Liver (tissue), 2 donors: ENCODE measurements around the gene CCDC93.

ENCODE experiments used
- MAX ChIP-seq: IDR thresholded peaks from 2 replicates; pipeline ENCODE4 v1.6.1; 2016; ENCODE audit warnings: antibody characterized with exemption
- TF ChIP-seq, protein P1 (sequence below): IDR thresholded peaks from 2 replicates; pipeline ENCODE4 v1.6.1; 2016; ENCODE audit warnings: antibody characterized with exemption
- TF ChIP-seq, protein P2 (sequence below): fragments of 150-350 bp; IDR thresholded peaks from 2 replicates; pipeline ENCODE4 v1.5.1; 2017; ENCODE audit warnings: improper control_type of control experiment, low read depth, low read length; ENCODE audit not compliant: missing input control
- TF ChIP-seq, protein P3 (sequence below): IDR thresholded peaks from 2 replicates; pipeline ENCODE4 v1.6.1; 2016; ENCODE audit warnings: antibody characterized with exemption, mild to moderate bottlenecking
- donor health status: healthy.

GRCh38 chr2:118050386-118050785, 36.5 kb upstream of the CCDC93 start:
- TF ChIP-seq, protein P1, sequence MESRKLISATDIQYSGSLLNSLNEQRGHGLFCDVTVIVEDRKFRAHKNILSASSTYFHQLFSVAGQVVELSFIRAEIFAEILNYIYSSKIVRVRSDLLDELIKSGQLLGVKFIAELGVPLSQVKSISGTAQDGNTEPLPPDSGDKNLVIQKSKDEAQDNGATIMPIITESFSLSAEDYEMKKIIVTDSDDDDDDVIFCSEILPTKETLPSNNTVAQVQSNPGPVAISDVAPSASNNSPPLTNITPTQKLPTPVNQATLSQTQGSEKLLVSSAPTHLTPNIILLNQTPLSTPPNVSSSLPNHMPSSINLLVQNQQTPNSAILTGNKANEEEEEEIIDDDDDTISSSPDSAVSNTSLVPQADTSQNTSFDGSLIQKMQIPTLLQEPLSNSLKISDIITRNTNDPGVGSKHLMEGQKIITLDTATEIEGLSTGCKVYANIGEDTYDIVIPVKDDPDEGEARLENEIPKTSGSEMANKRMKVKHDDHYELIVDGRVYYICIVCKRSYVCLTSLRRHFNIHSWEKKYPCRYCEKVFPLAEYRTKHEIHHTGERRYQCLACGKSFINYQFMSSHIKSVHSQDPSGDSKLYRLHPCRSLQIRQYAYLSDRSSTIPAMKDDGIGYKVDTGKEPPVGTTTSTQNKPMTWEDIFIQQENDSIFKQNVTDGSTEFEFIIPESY = no peak
- TF ChIP-seq, protein P2, sequence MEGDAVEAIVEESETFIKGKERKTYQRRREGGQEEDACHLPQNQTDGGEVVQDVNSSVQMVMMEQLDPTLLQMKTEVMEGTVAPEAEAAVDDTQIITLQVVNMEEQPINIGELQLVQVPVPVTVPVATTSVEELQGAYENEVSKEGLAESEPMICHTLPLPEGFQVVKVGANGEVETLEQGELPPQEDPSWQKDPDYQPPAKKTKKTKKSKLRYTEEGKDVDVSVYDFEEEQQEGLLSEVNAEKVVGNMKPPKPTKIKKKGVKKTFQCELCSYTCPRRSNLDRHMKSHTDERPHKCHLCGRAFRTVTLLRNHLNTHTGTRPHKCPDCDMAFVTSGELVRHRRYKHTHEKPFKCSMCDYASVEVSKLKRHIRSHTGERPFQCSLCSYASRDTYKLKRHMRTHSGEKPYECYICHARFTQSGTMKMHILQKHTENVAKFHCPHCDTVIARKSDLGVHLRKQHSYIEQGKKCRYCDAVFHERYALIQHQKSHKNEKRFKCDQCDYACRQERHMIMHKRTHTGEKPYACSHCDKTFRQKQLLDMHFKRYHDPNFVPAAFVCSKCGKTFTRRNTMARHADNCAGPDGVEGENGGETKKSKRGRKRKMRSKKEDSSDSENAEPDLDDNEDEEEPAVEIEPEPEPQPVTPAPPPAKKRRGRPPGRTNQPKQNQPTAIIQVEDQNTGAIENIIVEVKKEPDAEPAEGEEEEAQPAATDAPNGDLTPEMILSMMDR = no peak
- no peak for TF ChIP-seq MAX
- TF ChIP-seq, protein P3, sequence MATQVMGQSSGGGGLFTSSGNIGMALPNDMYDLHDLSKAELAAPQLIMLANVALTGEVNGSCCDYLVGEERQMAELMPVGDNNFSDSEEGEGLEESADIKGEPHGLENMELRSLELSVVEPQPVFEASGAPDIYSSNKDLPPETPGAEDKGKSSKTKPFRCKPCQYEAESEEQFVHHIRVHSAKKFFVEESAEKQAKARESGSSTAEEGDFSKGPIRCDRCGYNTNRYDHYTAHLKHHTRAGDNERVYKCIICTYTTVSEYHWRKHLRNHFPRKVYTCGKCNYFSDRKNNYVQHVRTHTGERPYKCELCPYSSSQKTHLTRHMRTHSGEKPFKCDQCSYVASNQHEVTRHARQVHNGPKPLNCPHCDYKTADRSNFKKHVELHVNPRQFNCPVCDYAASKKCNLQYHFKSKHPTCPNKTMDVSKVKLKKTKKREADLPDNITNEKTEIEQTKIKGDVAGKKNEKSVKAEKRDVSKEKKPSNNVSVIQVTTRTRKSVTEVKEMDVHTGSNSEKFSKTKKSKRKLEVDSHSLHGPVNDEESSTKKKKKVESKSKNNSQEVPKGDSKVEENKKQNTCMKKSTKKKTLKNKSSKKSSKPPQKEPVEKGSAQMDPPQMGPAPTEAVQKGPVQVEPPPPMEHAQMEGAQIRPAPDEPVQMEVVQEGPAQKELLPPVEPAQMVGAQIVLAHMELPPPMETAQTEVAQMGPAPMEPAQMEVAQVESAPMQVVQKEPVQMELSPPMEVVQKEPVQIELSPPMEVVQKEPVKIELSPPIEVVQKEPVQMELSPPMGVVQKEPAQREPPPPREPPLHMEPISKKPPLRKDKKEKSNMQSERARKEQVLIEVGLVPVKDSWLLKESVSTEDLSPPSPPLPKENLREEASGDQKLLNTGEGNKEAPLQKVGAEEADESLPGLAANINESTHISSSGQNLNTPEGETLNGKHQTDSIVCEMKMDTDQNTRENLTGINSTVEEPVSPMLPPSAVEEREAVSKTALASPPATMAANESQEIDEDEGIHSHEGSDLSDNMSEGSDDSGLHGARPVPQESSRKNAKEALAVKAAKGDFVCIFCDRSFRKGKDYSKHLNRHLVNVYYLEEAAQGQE = no peak
